Activated T-cell treated with anti-CD3 and anti-CD28 coated beads, Interleukin-2, amount 50 U/mL, for 1 hour (primary cell): ENCODE data around the gene HOXD8.

Experiments used
- DNase-seq: peaks from one replicate; pipeline ENCODE4 v3.0.0-alpha.2; 2020

The HOXD8 gene

GRCh38 chr2:176128982-176129796, at the start of gene HOXD8:
TSS of gene HOXD8 (plus strand) at chr2:176129705. CDS start at chr2:176130367, 662 bp downstream.
- DNase-seq, result no peak

- no peak for DNase-seq
These were observed 49.5 kb upstream of the HOXD8 start for GRCh38 chr2:176079831-176080539.

DNA sequence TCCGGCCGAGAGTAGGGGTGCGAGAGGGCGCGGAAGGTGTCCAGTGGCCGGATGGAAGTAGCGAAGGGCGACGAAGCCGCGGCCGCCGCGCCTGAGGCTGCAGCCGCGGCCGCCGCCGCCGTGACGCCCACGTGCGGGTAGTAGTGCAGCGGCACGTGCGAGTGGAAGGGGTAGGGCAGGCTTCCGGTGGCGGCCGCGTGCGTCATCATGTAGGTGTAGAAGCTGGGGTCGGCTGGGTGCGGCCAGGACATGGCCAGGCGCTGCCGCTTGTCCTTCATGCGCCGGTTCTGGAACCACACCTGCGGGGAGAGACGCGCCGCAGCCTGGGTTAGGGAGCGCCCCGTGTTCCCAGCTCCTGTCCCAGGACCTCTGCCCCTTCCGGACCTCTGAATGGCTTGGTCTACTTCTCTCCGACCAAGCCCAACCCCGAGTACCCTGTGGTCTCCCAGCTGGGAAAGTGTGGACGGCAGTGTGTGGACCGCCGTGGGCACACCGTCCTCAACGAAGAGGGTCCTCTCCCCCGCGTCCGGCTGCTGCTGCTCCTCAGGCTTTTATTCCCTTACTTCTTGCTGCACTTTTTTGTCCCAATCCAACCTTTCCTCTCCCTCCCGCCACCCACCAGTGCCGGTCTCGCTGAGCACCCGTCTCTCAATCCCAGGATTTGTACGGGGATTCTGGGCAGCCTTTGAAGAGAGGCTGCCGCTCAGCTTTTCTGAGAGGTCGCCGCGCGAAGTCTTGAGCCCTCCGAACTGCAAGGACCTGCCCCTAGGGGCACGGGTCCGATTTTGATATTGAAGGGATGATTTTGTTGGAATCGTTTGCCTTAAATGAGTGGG, 48.7 kb upstream of the HOXD8 start:
- DNase-seq, result no peak

DNA sequence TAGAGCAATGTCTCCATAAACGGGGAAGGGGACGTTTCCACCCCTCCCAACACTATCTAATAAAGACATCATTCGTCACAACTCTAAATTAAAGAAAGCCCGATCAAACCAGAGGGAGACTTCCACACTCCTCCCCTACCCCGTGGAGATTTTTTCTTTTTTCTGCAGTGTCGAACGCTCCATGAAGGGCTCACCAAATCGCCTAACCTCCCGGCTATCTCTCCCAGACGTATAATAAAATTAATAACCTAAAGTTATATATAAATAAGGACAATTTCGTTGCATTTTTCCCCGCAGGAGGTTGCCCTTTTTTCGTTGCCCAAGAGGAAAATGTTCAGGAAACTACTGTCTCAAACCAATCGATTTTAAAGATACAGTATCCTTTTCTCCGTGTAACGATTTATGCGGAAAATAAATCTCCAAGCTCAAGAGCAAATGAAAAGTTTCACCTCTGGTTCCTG, 48.1 kb upstream of the HOXD8 start:
- DNase-seq, result no peak

DNA sequence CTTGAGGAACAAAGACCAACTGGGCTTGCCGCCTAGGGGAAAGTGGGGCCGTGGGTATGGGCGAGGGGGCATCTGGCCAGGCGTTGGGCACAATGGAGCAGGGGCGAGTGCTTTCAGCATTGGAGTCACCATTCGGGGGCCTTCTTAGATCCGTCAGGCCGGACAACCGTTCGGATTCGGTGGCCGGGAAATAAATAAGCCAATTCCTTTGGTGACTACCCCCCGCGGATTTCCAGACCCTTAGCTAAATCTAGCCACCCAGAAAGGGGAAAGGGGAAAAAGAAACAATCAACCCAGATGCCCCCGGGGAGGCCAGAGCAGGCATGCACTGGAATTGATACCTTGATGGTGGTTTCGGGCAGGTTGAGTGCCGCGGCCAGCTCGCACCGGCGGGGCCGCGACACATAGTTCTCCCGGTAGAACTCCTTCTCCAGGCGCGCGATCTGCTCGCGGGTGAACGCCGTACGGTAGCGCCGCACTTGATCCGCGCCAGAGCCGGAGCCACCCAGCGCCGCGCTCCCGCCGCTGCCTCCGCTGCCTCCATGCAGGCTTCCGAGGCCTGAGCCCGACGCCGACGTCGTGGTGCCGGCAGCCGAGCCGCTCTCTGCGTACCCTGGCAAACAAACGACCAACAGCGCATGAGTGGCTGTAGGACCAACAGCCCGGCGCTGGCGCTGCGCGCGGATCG, 47.5 kb upstream of the HOXD8 start:
- no peak for DNase-seq

- no peak for DNase-seq
These were observed 47.0 kb upstream of the HOXD8 start for GRCh38 chr2:176082525-176082823.

DNA sequence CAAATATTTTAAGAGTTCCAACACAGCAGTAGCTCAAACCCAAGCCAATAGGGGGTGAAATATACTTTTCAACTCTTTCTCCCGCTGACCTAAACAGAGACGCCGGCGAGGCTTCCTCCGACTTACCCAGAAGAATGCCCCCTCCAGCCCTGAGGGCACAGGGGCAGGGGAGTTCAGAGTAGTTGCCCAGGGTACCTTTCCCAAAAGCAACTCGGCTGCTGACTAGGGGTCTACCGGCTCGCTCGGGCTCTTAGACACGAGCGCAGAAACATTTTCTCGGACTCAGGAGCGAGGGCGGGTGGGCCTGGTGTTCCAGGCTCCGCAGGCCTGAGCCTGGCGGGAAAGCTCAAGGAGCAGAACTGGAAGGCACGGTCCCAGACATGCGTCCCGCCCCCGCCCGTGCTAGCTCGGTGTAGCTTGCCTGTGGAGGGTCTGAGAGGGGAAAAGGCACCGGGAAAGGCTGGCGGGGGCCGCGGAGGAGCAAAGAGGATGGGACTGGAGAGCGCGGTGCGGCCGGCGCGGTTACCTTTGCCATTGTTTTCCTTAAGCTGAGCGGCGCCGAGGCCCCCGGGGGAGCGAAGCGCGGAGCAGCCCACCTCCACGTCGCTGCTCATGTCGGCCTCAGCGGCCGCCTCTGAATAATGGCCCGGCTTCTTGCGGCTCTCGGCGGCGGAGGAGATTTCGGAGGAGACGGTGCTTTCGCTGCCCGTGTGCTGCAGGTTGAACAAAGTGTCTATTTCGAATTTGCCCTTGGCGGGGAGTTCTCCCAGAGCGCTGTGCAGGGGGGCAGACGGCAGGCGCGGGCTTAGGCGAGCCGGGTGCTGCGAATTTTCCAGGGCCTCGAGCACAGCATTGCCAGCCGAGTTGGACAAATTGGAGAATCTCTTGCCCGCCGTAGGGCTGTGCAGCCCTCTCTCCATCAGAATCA, 46.4 kb upstream of the HOXD8 start:
- DNase-seq, result no peak

DNA sequence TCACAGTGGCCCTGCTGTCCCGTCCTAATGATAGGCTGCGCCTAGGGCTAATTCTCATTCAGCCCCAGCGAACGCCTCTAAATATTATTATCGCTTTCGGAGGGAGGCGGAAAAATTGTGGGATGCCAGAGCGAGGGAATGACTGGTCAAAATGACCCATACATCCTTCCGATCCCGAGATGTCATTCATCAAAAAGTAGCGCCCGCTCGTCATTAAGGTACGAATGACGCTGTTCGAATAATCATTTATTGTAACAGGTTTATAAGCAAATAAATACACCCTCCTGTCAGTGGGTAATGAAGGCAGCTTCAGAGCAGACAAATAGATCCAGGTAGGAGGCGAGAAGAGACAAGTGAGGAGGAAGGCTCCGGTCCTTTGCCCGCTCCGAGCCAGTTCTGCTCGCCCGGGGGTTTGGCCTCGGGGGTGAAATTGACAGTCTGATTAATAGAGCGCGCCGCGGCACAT, 45.7 kb upstream of the HOXD8 start, which contains the start of gene EVX2:
Gene EVX2, minus strand, starts transcription at position 167 of the 466 bp plus-strand sequence. CDS start 186 bp downstream, outside the sequence.
- DNase-seq, result no peak

GRCh38 chr2:176084611-176085119, 44.8 kb upstream of the HOXD8 start:
- DNase-seq, result no peak

DNA sequence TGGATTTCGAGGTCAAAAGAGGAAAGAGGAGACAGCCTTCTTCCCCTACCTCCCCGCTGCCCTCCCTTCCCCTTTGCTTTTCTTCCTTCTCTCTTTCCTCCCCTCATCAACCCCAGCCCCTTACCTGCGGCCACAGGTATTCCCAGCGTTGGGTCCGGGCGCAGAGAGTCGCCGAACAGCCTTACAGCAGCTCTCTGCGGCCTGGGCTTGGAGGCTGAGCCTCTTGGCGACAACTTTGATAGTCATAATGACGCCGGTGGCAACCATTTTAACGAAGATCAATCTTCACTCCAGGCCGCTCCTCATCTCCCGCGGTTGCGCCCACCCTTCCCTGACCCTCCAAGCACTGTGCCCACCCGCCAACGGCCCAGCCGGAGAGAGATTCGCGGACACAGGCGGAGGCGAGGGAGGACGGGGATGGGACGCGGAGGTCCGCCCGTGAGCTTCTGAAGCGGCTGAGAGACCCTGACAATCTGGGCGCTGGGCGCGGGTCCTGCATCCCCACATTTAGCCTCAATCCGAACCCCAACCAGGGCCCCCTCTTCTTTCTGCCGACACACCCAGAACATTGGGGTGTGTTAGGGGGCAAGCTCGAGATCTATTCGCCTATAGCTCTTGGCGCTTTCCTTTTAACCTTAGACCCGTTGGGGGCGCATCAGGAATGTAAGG, 44.3 kb upstream of the HOXD8 start:
- no peak for DNase-seq

GRCh38 chr2:176085861-176086771, 43.4 kb upstream of the HOXD8 start:
- DNase-seq, result no peak

DNA sequence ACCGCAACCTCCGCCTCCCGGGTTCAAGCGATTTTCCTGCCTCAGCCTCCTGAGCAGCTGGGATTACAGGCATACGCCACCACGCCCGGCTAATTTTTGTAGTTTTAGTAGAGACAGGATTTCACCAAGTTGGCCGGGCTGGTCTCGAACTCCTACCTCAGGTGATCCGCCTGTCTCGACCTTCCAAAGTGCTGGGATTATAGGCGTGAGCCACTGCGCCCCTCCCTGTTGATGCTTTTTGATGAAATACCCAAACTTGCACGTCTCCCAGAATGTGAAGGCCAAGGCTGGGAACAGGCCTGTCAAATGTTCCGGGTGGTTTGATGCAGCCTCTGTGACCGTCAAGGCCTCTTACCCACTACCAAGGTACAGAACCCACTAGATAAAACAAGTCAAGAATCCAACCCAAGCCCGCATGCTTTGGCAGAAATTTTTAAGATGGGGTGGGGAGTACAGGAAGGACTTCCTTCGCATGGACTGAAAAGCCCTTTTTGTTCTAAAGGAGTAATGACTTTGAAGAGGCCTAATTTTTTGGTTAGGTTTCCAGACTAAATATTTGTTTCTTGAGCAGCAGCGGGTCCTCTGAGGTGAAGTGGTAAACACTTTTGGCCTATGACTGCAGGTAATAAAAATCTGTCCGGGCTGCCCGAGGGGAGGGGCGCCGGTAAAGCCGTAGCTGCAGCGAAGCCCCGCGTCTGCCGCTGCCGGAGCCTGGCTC, 42.0 kb upstream of the HOXD8 start:
- DNase-seq, result no peak

DNA sequence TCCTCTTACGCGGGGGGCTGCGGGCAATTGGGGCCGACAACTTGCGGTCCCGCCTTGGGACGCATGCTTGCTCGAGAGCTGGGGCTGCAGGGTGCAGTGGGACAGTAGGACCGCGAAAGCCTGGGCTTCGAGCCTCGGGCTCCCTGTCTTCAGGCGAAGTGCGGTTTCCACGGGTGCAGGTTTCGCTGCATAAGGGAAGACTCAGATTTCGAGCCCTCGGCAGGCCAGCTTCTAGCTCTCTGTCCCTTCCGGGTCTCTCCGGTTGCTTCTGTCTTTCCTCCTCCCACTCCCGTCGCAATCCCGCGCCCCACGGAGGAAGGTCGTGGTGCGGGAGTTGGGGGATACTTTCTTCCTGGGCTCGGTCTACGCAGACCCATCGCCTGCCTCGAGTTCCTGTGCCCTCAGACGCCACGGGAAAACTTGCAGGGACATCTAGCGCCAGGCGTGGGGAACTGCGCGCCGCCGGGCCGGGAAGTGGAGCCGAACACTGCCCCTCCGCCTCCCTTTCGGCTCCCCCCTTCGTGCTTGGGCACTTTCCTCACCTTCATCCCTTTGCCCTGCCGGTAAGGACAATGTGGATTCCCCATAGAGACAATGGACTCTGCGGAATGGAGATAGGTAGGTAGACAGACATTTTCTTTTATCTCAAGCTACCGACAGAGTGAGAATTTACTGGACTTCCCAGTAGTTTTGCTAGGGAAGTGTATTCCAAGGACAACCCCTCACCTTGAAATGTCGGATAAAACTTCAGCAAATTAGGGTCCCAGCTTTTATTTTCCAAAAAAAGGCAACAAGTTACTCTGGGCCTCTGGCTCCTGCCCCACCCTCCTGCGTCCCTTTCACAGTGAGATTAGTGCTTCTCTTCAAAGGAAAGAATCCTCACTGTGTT, 41.2 kb upstream of the HOXD8 start:
- no peak for DNase-seq

DNA sequence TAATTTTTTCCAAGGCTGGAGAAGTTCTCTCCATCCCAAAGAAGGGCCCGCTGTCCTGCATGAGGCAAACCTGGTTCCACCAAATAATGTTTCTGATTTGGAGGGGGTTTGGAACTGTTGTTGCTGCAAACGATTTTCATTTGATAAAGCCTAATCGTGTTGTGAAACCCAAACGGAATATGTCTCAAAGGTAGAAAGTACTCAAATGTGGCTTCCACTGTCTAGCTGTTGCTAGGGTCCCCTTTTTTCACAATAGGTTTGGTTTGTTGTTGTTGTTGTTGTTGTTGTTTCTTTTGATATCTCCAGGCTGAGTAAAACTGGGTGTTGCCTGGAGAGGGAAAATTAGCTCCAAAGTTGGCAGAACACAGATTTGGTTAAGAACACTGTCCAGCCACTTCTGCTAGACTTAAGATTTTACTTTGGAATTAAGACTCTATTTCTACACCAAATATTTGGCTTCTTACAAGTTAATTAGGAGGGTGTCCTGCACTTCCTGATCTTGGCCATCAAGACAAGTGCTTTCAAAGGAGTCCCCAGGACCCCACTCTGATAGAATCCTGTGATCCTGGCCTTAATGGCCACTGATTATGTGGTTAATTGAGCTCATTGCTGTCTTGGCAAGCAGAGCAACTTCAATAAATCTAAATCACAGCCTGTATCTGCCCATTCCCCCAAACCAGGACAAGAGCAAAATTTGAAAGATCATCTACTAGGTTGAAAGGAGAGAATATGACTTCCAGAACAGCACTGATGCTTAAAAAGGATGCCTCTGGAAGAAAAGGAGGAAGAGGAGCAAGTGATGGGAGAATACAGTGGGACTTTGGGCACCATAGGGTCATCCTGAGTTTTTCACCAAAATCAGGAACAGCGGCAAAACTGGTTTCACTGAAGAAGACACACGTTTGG, 40.3 kb upstream of the HOXD8 start:
- no peak for DNase-seq

- no peak for DNase-seq
These were observed 39.6 kb upstream of the HOXD8 start for GRCh38 chr2:176089843-176090395.

DNA sequence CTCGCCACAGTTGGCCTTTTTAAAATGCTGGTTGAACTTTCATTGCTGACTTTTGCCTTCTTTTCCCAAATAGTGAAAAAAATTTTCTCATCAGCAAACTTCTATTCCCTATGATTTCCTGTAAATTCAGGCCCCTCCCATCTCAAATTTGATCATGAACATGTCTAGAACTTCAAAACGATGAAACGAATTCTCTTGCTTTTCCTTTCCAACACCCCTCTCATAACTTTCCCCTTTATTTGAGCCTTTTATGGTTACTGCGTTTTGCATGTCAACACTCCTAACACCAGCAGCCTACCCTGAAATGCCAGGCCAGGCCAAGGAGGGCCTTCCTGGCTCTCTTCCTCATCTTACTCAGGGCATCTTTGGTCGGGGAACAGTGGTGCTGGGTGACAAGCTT, 38.6 kb upstream of the HOXD8 start:
- no peak for DNase-seq
